Right atrium auricular region (tissue), 2 donors: Measurements from ENCODE around the gene DBX1. TPM values are rescaled to one million over a fixed set of nuclear protein-coding genes. Genes with fewer than 3 reads are reported as not detected.

Source experiments
- DNase-seq: peaks from one replicate; pipeline ENCODE4 v3.0.0-alpha.2; 2019; ENCODE audit warnings: low spot score
- H3K27ac ChIP-seq, 2 donors: fragments of 200-600 bp; sonication (generic); 1 replicate in 1 of 2; 2 replicates in 1 of 2; pipeline ENCODE4 v1.5.1; 2016 to 2019
- H3K27me3 ChIP-seq, 2 donors: fragments of 200-600 bp; sonication (generic); one replicate each; pipeline versions ENCODE4 v1.5.1 to v1.6.0; 2017 to 2019
- H3K36me3 ChIP-seq: fragments of 200-600 bp; sonication (generic); one replicate; pipeline ENCODE4 v1.5.1; 2016
- H3K4me1 ChIP-seq, 2 donors: fragments of 200-600 bp; sonication (generic); one replicate each; pipeline versions ENCODE4 v1.5.1 to v1.6.0; 2017 to 2019
- H3K4me3 ChIP-seq, 2 donors: fragments of 200-600 bp; sonication (generic); 1 replicate in 1 of 2; 2 replicates in 1 of 2; pipeline ENCODE4 v1.5.1; 2017 to 2019; ENCODE audit warnings: mild to moderate bottlenecking in 1 of 2, moderate library complexity in 1 of 2
- H3K9me3 ChIP-seq, 2 donors: fragments of 200-600 bp; sonication (generic); one replicate each; pipeline ENCODE4 v1.5.1; 2019
- total RNA-seq, 2 donors: library from RNA; depleted of rRNA; stranded (reverse); fragments of >200 nt; gene quantifications; one replicate each; pipeline ENCODE4 v1.1.0, GENCODE V29; 2016
- TF ChIP-seq, protein P1 (sequence below), 2 donors: fragments of 200-600 bp; sonication (generic); IDR thresholded peaks; one replicate each; pipeline ENCODE4 v1.5.1; 2019; ENCODE audit warnings: antibody characterized with exemption in 2 of 2

Gene DBX1
- total RNA-seq, 2 donors from 2014 or later, result not detected

DNA sequence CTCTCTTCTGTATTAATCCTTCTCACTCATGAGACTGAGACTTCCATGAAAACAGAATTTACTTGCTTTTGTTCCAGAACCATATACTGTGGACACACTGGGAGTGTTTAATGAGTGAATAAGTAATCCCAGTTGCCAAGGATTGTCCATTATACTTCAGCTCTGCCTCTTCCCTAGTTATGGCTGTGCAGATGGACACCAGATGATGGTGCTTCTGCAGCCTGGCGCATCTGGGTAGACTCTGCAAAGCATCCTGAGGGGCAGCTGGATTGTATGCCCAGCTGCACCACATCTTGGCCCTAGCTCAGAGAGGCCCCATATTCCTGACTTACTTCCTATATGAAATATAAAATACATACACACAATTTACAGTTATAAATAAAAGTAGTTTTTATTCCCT is 43.5 kb downstream of the DBX1 start:
- Histone ChIP-seq H3K27ac (no peak overlapping the region), H3K36me3 (peaks cover 56% of the 10 kb centered on the region), H3K4me3 (no peak overlapping the region), H3K27me3 (no peaks in the 10 kb centered on the region), H3K9me3 (no peaks in the 10 kb centered on the region), H3K4me1 (peaks cover 0 to 13% of the 10 kb centered on the region in 2 donors)
- TF ChIP-seq, protein P1, sequence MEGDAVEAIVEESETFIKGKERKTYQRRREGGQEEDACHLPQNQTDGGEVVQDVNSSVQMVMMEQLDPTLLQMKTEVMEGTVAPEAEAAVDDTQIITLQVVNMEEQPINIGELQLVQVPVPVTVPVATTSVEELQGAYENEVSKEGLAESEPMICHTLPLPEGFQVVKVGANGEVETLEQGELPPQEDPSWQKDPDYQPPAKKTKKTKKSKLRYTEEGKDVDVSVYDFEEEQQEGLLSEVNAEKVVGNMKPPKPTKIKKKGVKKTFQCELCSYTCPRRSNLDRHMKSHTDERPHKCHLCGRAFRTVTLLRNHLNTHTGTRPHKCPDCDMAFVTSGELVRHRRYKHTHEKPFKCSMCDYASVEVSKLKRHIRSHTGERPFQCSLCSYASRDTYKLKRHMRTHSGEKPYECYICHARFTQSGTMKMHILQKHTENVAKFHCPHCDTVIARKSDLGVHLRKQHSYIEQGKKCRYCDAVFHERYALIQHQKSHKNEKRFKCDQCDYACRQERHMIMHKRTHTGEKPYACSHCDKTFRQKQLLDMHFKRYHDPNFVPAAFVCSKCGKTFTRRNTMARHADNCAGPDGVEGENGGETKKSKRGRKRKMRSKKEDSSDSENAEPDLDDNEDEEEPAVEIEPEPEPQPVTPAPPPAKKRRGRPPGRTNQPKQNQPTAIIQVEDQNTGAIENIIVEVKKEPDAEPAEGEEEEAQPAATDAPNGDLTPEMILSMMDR (IDR thresholded peaks at IDR 0.05), result no peak
- DNase-seq, result no peak

DNA sequence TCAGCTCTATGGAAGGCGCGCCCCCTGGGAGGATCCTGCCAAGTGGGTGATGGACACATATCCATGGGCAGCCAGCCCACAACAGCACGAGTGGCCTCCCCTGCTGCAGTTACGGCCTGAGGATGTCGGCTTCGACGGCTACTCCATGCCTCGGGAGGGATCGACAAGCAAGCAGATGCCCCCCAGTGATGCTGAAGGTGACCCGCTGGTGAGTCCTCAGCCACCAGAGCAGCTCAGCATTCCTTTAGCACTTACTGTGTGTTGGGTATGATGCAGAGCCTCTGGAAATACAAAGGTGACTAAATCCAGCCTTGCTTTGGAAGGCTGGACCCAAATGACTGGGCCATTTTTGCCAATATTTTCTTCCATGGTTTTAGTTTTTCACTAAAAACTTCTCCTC is 45.7 kb downstream of the DBX1 start:
- no peak overlapping the region for H3K4me3 ChIP-seq
- peaks cover 53% of the 10 kb centered on the region for H3K36me3 ChIP-seq
- H3K9me3 ChIP-seq, result no peaks in the 10 kb centered on the region
- H3K27me3 ChIP-seq, result no peaks in the 10 kb centered on the region
- H3K27ac ChIP-seq, result no peak overlapping the region
- no peak for DNase-seq
- TF ChIP-seq, protein P1 (IDR thresholded peaks at IDR 0.05), result no peak
- peaks cover 0 to 23% of the 10 kb centered on the region in 2 donors for H3K4me1 ChIP-seq

DNA sequence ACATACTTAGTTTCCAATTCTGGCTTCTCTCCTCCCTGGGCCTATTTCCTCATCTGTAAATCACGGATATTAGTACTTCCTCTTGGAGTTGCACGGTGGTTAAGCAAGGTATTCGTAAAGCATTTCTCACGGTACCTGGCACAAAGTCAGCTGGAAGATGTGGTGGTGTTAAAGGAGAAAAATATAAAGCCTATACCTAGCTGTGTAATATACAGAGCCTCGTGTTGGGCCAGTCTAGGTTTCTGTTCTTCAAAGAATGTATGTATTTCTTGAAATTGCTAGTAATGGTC is 47.2 kb downstream of the DBX1 start:
- H3K27me3 ChIP-seq, result no peaks in the 10 kb centered on the region
- H3K9me3 ChIP-seq, result no peaks in the 10 kb centered on the region
- DNase-seq, result no peak
- H3K27ac ChIP-seq, result peak overlapping the region; percentile 76 to 81
- H3K4me1 ChIP-seq, result peaks cover 0 to 23% of the 10 kb centered on the region in 2 donors
- peaks cover 51% of the 10 kb centered on the region for H3K36me3 ChIP-seq
- H3K4me3 ChIP-seq, result no peak overlapping the region
- TF ChIP-seq, protein P1 (IDR thresholded peaks at IDR 0.05), result no peak

DNA sequence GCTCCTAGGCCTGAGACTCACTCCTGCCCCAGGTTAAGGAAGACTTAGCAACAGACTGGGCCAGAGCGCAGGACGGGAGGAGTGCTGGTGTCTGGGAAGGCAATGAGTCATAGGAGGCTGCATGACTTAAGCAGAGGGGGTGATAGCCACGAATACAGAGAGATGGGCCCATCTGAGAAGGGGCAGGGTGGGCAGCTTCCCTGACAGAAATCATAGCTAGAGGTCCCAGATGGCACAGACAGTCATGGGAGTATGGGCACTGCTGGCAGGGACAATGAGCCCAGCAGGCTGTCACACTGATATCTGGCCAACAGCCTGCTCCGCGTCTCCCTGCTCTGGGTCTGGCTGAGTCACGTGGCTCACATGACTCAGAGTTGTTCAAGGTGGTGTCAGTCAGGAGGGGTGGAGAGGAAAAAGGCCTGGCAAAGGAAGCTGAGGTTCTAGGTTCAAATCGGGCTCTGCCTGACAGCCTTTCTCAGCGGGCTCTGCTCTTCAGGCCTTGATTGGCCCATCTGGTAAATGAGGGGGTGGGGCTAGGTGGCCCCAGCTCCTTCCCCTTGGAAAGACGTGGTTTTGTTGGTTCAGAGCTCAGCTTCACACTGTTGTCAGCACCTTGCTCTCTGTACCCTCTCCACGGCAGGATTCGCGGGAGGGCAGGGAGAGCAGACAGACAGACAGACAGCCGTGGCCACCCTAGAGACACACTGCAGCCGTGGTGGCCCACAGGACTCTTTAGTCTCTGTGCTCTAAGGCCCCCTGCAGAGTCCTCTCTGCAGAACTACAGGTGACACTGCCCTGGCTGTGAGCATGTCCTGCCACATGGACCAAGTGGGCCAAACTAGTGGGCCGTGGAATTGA is 47.8 kb downstream of the DBX1 start:
- peaks cover 51% of the 10 kb centered on the region for H3K36me3 ChIP-seq
- TF ChIP-seq, protein P1 (IDR thresholded peaks at IDR 0.05), result no peak
- DNase-seq, result peak; percentile 91
- peak overlapping the region; percentile 76 to 81 for H3K27ac ChIP-seq
- no peaks in the 10 kb centered on the region for H3K9me3 ChIP-seq
- H3K4me1 ChIP-seq, result peaks cover 0 to 23% of the 10 kb centered on the region in 2 donors
- H3K4me3 ChIP-seq, result peak overlapping the region in 1 of 2 donors; percentile 3
- H3K27me3 ChIP-seq, result no peaks in the 10 kb centered on the region

DNA sequence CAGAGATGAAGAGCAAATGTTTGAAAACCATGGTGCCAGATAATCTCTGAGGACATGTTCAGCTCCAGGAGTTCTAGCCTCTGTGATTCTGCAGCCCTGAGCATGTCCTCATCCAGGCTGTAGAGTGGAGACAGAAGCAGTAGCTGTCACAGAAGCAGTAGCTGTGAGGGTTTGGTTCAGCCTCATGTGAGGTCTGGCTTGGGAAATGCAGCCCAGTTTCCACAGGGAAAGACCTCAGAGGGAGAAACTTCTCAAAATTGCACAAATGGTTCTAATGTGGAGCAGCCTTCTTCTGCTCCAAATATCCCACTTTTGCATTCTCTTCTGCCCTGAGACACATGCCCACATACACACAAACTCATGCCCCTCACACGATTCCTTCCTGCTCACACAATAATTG is 48.4 kb downstream of the DBX1 start:
- TF ChIP-seq, protein P1 (IDR thresholded peaks at IDR 0.05), result no peak
- Histone ChIP-seq H3K9me3 (no peaks in the 10 kb centered on the region), H3K4me3 (no peak overlapping the region), H3K4me1 (peaks cover 0 to 23% of the 10 kb centered on the region in 2 donors), H3K27ac (peak overlapping the region; percentile 76 to 81), H3K36me3 (peaks cover 50% of the 10 kb centered on the region), H3K27me3 (no peaks in the 10 kb centered on the region)
- no peak for DNase-seq
